GM12878 (cell line): ENCODE data around the gene C10orf143. TPM values are rescaled to one million over a fixed set of nuclear protein-coding genes. Genes with fewer than 3 reads are reported as not detected.

Experiments used
- ATAC-seq: fragments of 200-7000 bp; cut with Tn5 transposase; 3 replicates; pipeline ENCODE4 v1.9.1; 2020; ENCODE audit warnings: mild to moderate bottlenecking, moderate library complexity
- BruUV-seq: library from RNA; stranded (reverse); fragments of 400-500 nt; replicated peaks from 2 replicates; lab custom pipeline; 2021; lab: Mats Ljungman, UMichigan
- CTCF ChIA-PET: fragments of 300-600 bp; sonication (Branson Sonifier 250); formaldehyde crosslinking; extraction: SDS; loops from one replicate; lab custom pipeline; 2021; ENCODE audit warnings: inconsistent platforms; lab: Yijun Ruan, JAX
- POLR2A ChIA-PET: fragments of 350-600 bp; formaldehyde crosslinking; extraction: SDS; loops from one replicate; lab custom pipeline; 2021; ENCODE audit warnings: inconsistent platforms; lab: Charles Lee
- RAD21 ChIA-PET: fragments of 300-600 bp; sonication (Branson Sonifier 250); formaldehyde crosslinking; loops from one replicate; lab custom pipeline; 2023; ENCODE audit warnings: antibody characterized with exemption; ENCODE audit not compliant: unreplicated experiment; lab: Charles Lee
- SMC1A ChIA-PET: fragments of 300-600 bp; sonication (Branson Sonifier 250); formaldehyde crosslinking; loops from one replicate; lab custom pipeline; 2023; ENCODE audit not compliant: unreplicated experiment, uncharacterized antibody; lab: Charles Lee
- DNase-seq: peaks from one replicate; pipeline ENCODE4 v3.0.0-alpha.2; 2011; ENCODE audit warnings: low read depth, low spot score
- FAIRE-seq: peaks from 3 replicates; lab custom pipeline; 2011; peaks lifted over from hg19 to GRCh38; lab: Jason Lieb, UNC
- H2AFZ ChIP-seq: 2 replicates; pipeline ENCODE4 v1.6.0; 2011; ENCODE audit warnings: low read depth, low read length, control low read depth; ENCODE audit not compliant: control insufficient read depth
- H3K27ac ChIP-seq: 2 replicates; pipeline ENCODE4 v1.5.1; 2011; ENCODE audit warnings: control low read depth; ENCODE audit not compliant: control insufficient read depth, insufficient read depth
- H3K27me3 ChIP-seq, 2 experiments: replicated peaks in 1 of 2; 2 replicates each; pipeline versions ENCODE4 v1.6.0 to v1.6.1; 2011; ENCODE audit warnings: low read length in 1 of 2; ENCODE audit not compliant: control insufficient read depth in 2 of 2, insufficient read depth in 2 of 2
- H3K36me3 ChIP-seq, 2 experiments: 2 replicates each; pipeline ENCODE4 v1.5.1; 2011; ENCODE audit warnings: low read length in 1 of 2; ENCODE audit not compliant: control insufficient read depth in 2 of 2, insufficient read depth in 2 of 2
- H3K4me1 ChIP-seq: 2 replicates; pipeline ENCODE4 v1.6.1; 2011; ENCODE audit warnings: mild to moderate bottlenecking, low read length, moderate library complexity, mixed read lengths; ENCODE audit not compliant: control insufficient read depth, insufficient read depth
- H3K4me2 ChIP-seq: 2 replicates; pipeline ENCODE4 v1.6.0; 2011; ENCODE audit warnings: control low read depth; ENCODE audit not compliant: control insufficient read depth, insufficient read depth
- H3K4me3 ChIP-seq: fragments of 200-600 bp; sonication (generic); 2 replicates; pipeline ENCODE4 v1.5.1; 2016
- H3K79me2 ChIP-seq: 2 replicates; pipeline ENCODE4 v1.6.0; 2011; ENCODE audit warnings: low read length; ENCODE audit not compliant: control insufficient read depth, insufficient read depth
- H3K9ac ChIP-seq: 2 replicates; pipeline ENCODE4 v1.8.0; 2011; ENCODE audit warnings: low read length, control low read depth, mixed read lengths; ENCODE audit not compliant: control insufficient read depth, insufficient read depth
- H3K9me3 ChIP-seq: replicated peaks from 3 replicates; pipeline ENCODE4 v1.5.1; 2011; ENCODE audit warnings: mild to moderate bottlenecking, low read length; ENCODE audit not compliant: control insufficient read depth, insufficient read depth
- H4K20me1 ChIP-seq: 2 replicates; pipeline ENCODE4 v1.6.0; 2011; ENCODE audit not compliant: control insufficient read depth, insufficient read depth
- BCL11A ChIP-seq: IDR thresholded peaks from 2 replicates; pipeline ENCODE4 v1.6.1; 2011; ENCODE audit warnings: low read depth, low read length
- BMI1 ChIP-seq: fragments of 450-650 bp; IDR thresholded peaks from 2 replicates; pipeline ENCODE4 v1.6.1; 2016; ENCODE audit warnings: mild to moderate bottlenecking, moderate library complexity, borderline replicate concordance
- POLR2AphosphoS5 ChIP-seq: IDR thresholded peaks from 2 replicates; pipeline ENCODE4 v1.6.1; 2011; ENCODE audit warnings: mild to moderate bottlenecking, low read length, inconsistent platforms
- SIX5 ChIP-seq: IDR thresholded peaks from 2 replicates; pipeline ENCODE4 v1.6.1; 2011; ENCODE audit warnings: mild to moderate bottlenecking, low read depth, low read length, moderate library complexity; ENCODE audit not compliant: severe bottlenecking
- SMARCA5 ChIP-seq: fragments of 450-650 bp; IDR thresholded peaks from 2 replicates; pipeline ENCODE4 v1.6.1; 2017; ENCODE audit warnings: mild to moderate bottlenecking
- WGBS: methylation state at CpG from one replicate; pipeline ENCODE4 v1.1.6; 2016; ENCODE audit warnings: low lambda C conversion rate; ENCODE audit not compliant: insufficient replicate concordance, insufficient coverage; ENCODE audit errors: missing lambda C conversion rate; 5-methylcytosine and 5-hydroxymethylcytosine counted together
- in situ Hi-C: fragments of 300-500 bp; cut with MboI; formaldehyde crosslinking; loops from 9 replicates; pipeline ENCODE4 v1.14.3; 2018; ENCODE audit warnings: mixed read lengths
- intact Hi-C: fragments of 100-400 bp; cut with micrococcal nuclease; formaldehyde crosslinking; loops from one replicate; pipeline ENCODE4 v1.14.2; 2022; ENCODE audit not compliant: unreplicated experiment
- polyA plus RNA-seq, 11 experiments: library from polyadenylated mRNA; depleted of rRNA in 4 of 11; unstranded in 6 of 11; stranded (reverse) in 5 of 11; fragments of >200 nt; fragmentation: Nextera tagmentation in 4 of 11; fragmentation: Illumina TruSeq in 1 of 11; extraction: Ambion mirVana in 4 of 11; extraction: Trizol in 1 of 11; gene quantifications; 1 replicate in 1 of 11; 2 replicates in 10 of 11; pipeline versions ENCODE4 v1.2.1 to v1.2.3, GENCODE V29; 2011 to 2016; ENCODE audit warnings: inconsistent platforms in 2 of 11, missing spikeins in 2 of 11, low read depth in 1 of 11
- total RNA-seq, 4 experiments: library from RNA; depleted of rRNA in 3 of 4; stranded (reverse); fragments of >200 nt in 3 of 4; fragmentation: Illumina TruSeq in 1 of 4; extraction: Trizol in 1 of 4; gene quantifications; 2 replicates each; pipeline versions ENCODE4 v1.2.1 to v1.2.3, GENCODE V29; 2013 to 2021
- TF ChIP-seq, protein P1 (sequence below): IDR thresholded peaks from 2 replicates; pipeline ENCODE4 v1.6.1; 2011; ENCODE audit warnings: low read depth, mild to moderate bottlenecking, low read length, moderate library complexity, borderline replicate concordance; ENCODE audit errors: extremely low read depth

The C10orf143 gene
- total and polyA plus RNA-seq, 10 of the 15 experiments (the other 5 are each of a cell fraction or from before 2014, with no cell fraction given), result 0.64 to 7.9 (median 2.6) TPM

DNA sequence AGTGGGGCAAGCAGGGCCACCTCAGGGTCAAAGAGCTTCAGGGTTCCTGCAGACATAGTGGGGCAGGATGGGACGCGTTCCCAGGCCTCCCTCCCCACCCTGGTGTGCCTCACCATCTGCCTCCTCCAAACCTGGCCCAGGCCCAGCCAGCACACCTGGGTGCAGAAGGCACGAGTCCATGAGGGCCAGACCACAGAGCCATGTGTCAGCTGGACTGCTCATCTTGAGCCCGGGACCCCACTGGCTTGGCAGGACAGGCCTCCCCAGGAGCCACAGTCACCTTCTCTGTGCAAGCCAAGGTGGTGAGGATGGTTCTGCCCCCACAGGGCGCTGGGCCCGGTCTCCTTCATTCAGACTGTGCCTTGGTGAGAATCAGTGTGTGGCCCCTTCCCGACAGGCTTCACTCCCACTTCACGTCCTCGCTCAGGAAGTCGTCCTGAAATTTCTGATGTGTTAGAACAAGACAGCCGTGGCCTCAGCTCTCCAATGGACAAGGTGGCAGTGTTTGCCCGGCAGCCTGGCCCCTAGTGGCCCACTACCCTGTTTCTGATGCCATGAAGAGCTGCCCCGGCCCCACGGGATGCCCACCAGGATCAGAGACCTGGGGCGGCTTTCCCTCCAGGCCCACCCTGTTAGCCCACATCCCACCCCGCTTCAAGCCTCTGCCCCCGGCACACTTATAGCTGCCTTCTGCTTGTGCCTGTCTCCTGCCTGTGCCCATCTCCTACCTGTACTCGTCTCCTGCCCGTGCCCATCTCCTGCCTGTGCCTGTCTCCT lies 87.0 kb downstream of the C10orf143 start:
- ChIA-PET SMC1A (no interaction called here), CTCF (no interaction called here), RAD21 (no interaction called here), POLR2A (no interaction called here)
- no peak overlapping the region for H3K27ac ChIP-seq
- no TSS peak for BruUV-seq
- ATAC-seq, result no peak
- no peak overlapping the region for H3K4me2 ChIP-seq
- no peaks in the 10 kb centered on the region for H3K36me3 ChIP-seq
- no peaks in the 10 kb centered on the region for H3K9me3 ChIP-seq
- DNase-seq, result no peak
- FAIRE-seq, result no peak
- no peaks in the 10 kb centered on the region for H3K27me3 ChIP-seq
- 29% methylated on average over 19 of the region's 19 CpGs for WGBS
- no peaks in the 10 kb centered on the region for H4K20me1 ChIP-seq
- no peaks in the 10 kb centered on the region for H3K4me1 ChIP-seq
- no peak overlapping the region for H2AFZ ChIP-seq
- H3K9ac ChIP-seq, result no peak overlapping the region
- no peak for TF ChIP-seq BMI1
- TF ChIP-seq, protein P1, sequence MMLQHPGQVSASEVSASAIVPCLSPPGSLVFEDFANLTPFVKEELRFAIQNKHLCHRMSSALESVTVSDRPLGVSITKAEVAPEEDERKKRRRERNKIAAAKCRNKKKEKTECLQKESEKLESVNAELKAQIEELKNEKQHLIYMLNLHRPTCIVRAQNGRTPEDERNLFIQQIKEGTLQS, result no peak
- TF ChIP-seq BCL11A, result no peak
- no peak for TF ChIP-seq POLR2AphosphoS5
- TF ChIP-seq SIX5, result no peak
- no peak for TF ChIP-seq SMARCA5
- H3K4me3 ChIP-seq, result no peak overlapping the region
- no peaks in the 10 kb centered on the region for H3K79me2 ChIP-seq
- intact Hi-C loops, result no loop called here
- in situ Hi-C loops, result no loop called here
